Measurements from ENCODE around the gene EMD. TPM values are rescaled to one million over a fixed set of nuclear protein-coding genes. Genes with fewer than 3 reads are reported as not detected.
"Not testable (repeated sequence)": the region's sequence is repeated elsewhere in the genome, so short reads cannot be mapped to it uniquely, and the experiment has no call there.

Gene EMD
- total RNA-seq, 4 donors from 2014 or later, result 41.0 to 58.6 (median 50.6) TPM

DNA sequence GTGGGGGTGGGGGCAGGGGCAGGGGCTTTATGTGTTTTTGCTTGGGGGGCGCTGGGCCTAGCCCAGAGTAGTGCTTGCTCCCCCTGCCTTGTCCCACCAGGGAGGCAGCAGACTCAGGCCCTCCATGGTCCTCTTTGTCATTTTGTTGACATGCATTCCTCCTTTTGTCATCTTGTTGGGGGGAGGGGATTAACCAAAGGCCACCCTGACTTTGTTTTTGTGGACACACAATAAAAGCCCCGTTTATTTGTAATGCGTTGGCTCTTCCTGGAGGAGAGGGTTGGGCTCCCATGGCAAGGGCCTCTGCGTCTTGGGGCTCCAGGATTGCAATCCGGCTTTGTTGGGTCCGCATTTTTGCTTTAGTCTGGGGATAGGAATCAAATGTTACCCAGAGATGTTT, 2.2 kb downstream of the EMD start:
- TF ChIP-seq, protein P1, sequence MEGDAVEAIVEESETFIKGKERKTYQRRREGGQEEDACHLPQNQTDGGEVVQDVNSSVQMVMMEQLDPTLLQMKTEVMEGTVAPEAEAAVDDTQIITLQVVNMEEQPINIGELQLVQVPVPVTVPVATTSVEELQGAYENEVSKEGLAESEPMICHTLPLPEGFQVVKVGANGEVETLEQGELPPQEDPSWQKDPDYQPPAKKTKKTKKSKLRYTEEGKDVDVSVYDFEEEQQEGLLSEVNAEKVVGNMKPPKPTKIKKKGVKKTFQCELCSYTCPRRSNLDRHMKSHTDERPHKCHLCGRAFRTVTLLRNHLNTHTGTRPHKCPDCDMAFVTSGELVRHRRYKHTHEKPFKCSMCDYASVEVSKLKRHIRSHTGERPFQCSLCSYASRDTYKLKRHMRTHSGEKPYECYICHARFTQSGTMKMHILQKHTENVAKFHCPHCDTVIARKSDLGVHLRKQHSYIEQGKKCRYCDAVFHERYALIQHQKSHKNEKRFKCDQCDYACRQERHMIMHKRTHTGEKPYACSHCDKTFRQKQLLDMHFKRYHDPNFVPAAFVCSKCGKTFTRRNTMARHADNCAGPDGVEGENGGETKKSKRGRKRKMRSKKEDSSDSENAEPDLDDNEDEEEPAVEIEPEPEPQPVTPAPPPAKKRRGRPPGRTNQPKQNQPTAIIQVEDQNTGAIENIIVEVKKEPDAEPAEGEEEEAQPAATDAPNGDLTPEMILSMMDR (IDR thresholded peaks at IDR 0.05), result no peak
- TF ChIP-seq EP300 (IDR thresholded peaks at IDR 0.05) (no peak), POLR2AphosphoS5 (IDR thresholded peaks at IDR 0.05) (no peak), POLR2A (IDR thresholded peaks at IDR 0.05) (no peak)
- peaks cover 0 to 56% (median 8%) of the 10 kb centered on the region in 3 donors for H3K4me1 ChIP-seq
- ATAC-seq, result no peak

GRCh38 chrX:154382483-154383069, 3.5 kb downstream of the EMD start:
- H3K27ac ChIP-seq, result peak overlapping the region in 3 of 4 donors; percentile 2 to 99 (median 53)

More for the DNA sequence above, 2.2 kb downstream of the EMD start:
- peak overlapping the region in 3 of 4 donors; percentile 97 to 99 (median 98) for H3K27ac ChIP-seq
- 33 to 43% methylated on average over 1 to 5 of the region's 6 CpGs for WGBS, 2 donors (ENCODE audit: low coverage in 1 of 2)
- peak overlapping the region in 1 of 2 donors; percentile 81 for H3K4me3 ChIP-seq
- peaks cover 0 to 5% of the 10 kb centered on the region in 2 donors for H3K36me3 ChIP-seq
- no peaks in the 10 kb centered on the region for H3K27me3 ChIP-seq
- H3K9me3 ChIP-seq, result no peaks in the 10 kb centered on the region

GRCh38 chrX:154383359-154384283, 4.5 kb downstream of the EMD start:
- ATAC-seq, result no peak
- H3K9me3 ChIP-seq, result no peaks in the 10 kb centered on the region
- H3K4me1 ChIP-seq, result peaks cover 0 to 40% (median 8%) of the 10 kb centered on the region in 3 donors
- peak overlapping the region in 3 of 4 donors; percentile 53 to 99 (median 57) for H3K27ac ChIP-seq
- WGBS, 2 donors (ENCODE audit: low coverage in 1 of 2), result 6 to 62% methylated on average over 2 to 3 of the region's 14 CpGs
- TF ChIP-seq POLR2A (IDR thresholded peaks at IDR 0.05), result no peak
- TF ChIP-seq EP300 (IDR thresholded peaks at IDR 0.05), result no peak
- H3K4me3 ChIP-seq, result no peak overlapping the region
- H3K27me3 ChIP-seq, result no peaks in the 10 kb centered on the region
- H3K36me3 ChIP-seq, result peaks cover 0 to 5% of the 10 kb centered on the region in 2 donors

More at GRCh38 chrX:154382483-154383069, 3.5 kb downstream of the EMD start:
- H3K4me1 ChIP-seq, result peaks cover 0 to 44% (median 8%) of the 10 kb centered on the region in 3 donors
- ATAC-seq, result no peak
- no peaks in the 10 kb centered on the region for H3K9me3 ChIP-seq
- H3K36me3 ChIP-seq, result peaks cover 0 to 5% of the 10 kb centered on the region in 2 donors
- TF ChIP-seq EP300 (IDR thresholded peaks at IDR 0.05) (no peak), POLR2A (IDR thresholded peaks at IDR 0.05) (no peak), POLR2AphosphoS5 (IDR thresholded peaks at IDR 0.05) (no peak)
- TF ChIP-seq, protein P1 (IDR thresholded peaks at IDR 0.05), result no peak
- 20 to 92% methylated on average over 2 to 4 of the region's 11 CpGs for WGBS, 2 donors (ENCODE audit: low coverage in 1 of 2)
- no peaks in the 10 kb centered on the region for H3K27me3 ChIP-seq
- H3K4me3 ChIP-seq, result no peak overlapping the region

DNA sequence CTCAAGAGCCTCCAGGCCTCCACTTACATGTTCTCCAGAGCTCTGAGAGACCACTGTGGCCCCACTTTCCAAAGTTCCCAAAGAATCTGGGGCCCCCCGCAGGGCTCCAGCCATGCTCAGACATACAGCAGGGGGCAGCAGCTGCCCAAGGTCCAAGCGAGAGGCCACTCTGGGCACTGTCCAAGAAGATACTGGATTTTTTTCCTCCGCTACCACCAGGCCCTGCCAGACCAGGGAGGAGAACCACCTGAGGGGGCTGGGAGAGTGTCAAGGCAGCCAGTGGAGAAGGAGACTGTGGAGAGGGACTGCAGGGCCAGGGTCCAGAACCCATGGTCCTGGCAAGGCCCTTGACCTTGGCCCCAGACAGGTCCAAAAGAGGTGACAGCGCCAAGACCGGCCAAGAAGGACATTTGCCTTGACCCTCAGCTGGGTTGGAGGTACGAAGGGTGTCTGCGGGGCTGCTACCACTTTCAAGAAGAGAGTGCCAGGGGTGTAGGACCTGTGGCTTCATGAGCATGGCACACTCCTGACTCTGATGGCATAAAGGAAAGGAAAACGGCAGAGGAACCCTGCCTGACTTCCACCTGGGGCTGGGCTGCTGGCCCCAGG, 5.3 kb downstream of the EMD start:
- TF ChIP-seq EP300 (IDR thresholded peaks at IDR 0.05) (no peak), POLR2A (IDR thresholded peaks at IDR 0.05) (no peak), POLR2AphosphoS5 (IDR thresholded peaks at IDR 0.05) (no peak)
- TF ChIP-seq, protein P1 (IDR thresholded peaks at IDR 0.05), result peak in 3 of 4 experiments; percentile 12 to 60 (median 33)
- Histone ChIP-seq H3K27ac (peak overlapping the region in 3 of 4 donors; percentile 53 to 99 (median 57)), H3K4me3 (no peak overlapping the region), H3K27me3 (no peaks in the 10 kb centered on the region), H3K4me1 (peaks cover 0 to 40% (median 8%) of the 10 kb centered on the region in 3 donors), H3K36me3 (peaks cover 0 to 5% of the 10 kb centered on the region in 2 donors), H3K9me3 (no peaks in the 10 kb centered on the region)
- WGBS, 2 donors (ENCODE audit: low coverage in 1 of 2), result 50% methylated on average over 1 of the region's 8 CpGs; no CpG with 5 or more reads in 1 of the 2 donors
- no peak for ATAC-seq

DNA sequence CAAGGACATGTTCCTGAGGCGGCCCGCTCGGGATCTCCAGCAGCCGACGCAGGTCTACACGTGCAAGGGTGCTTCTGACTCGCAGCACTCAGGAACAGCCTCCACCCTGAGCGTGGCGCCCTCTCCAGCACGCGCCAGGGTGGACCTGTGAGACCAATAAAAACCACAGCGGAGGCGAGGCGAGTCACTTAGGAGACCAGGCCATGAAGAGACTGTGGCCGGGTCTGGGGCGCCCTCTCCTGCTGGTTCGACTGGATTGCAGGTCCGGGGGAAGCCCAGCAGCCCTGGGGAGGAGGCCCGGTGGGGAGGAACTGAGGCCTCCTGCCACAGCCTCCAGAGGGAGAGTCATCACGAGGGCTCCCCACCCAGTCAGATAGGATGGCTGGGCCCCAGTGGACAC, 9.0 kb downstream of the EMD start:
- peak; percentile 26 for ATAC-seq
- not testable (repeated sequence) for H3K36me3 ChIP-seq, H3K27ac ChIP-seq, H3K4me3 ChIP-seq, H3K9me3 ChIP-seq, H3K27me3 ChIP-seq
- H3K4me1 ChIP-seq, result peaks cover 0 to 16% (median 0%) of the 10 kb centered on the region in 3 donors
- WGBS, 2 donors (ENCODE audit: low coverage in 1 of 2), result no CpG with 5 or more reads among the region's 20 CpGs

- H3K27ac ChIP-seq, H3K36me3 ChIP-seq, H3K9me3 ChIP-seq, H3K27me3 ChIP-seq, H3K4me3 ChIP-seq, ATAC-seq: not testable (repeated sequence)
- H3K4me1 ChIP-seq, result peaks cover 0 to 11% (median 0%) of the 10 kb centered on the region in 3 donors
- WGBS, 2 donors (ENCODE audit: low coverage in 1 of 2), result no CpG with 5 or more reads among the region's 16 CpGs
Observed at GRCh38 chrX:154388649-154389048, 9.6 kb downstream of the EMD start.

DNA sequence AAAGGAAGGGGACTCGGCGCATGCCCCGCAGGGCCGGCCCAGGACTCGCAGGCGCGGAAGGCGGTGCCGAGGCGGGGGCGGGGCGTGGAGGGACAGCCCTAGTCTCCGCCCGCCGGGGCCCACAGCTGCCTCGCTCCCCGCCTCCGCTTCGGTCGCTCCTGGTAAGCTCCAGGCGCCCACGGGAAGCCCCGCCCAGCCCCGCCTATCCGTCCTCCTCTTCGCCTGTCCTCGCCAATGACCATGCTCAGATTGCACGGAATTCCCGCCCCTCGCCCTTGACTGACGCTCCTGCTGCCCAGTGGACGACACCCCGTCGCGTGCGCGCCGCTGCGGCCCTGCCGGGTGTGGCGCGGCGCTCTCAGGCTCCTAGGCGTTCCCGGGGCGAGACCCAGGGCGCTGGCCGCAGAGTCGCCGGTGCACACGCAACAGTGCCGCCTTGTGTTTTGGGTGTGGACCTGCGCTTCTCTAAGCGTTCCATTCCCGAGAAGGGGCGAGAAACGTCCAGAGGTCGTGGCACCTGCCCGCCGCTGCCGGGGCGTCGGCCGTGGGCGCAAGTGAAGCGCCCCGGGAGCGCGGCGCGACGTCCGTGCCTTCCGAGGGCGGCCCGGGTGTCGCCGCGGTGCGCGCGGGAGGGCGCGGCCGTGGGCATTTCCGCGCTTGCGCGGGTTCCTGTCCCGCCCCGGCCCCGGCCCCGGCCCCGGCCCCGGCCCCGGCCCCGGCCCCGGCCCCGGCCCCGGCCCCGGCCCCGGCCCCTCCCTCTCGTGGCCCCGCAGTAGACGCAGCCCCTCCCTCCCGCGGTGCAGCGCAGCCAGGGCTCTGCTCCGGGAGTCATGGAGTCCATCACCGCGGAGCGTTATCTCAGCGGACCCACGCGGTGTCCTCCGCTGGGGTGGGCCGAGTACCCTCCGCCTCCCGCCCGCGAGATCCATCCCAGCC, 11.0 kb downstream of the EMD start:
- H3K4me1 ChIP-seq, H3K36me3 ChIP-seq, H3K9me3 ChIP-seq, H3K27me3 ChIP-seq: not testable (repeated sequence)
- WGBS, 2 donors (ENCODE audit: low coverage in 1 of 2), result no CpG with 5 or more reads among the region's 121 CpGs
- peak; percentile 88 for ATAC-seq
- Histone ChIP-seq H3K27ac (peak overlapping the region in 3 of 4 donors; percentile 74 to 83 (median 78)), H3K4me3 (peak overlapping the region in 1 of 2 donors; percentile 44)

- H3K9me3 ChIP-seq, ATAC-seq, H3K27me3 ChIP-seq, H3K4me3 ChIP-seq: not testable (repeated sequence)
- Histone ChIP-seq H3K36me3 (peaks cover 0 to 24% of the 10 kb centered on the region in 2 donors), H3K4me1 (peaks cover 0 to 37% (median 4%) of the 10 kb centered on the region in 3 donors), H3K27ac (peak overlapping the region in 3 of 4 donors; percentile 92 to 100 (median 96))
- 80 to 100% methylated on average over 1 to 3 of the region's 17 CpGs for WGBS, 2 donors (ENCODE audit: low coverage in 1 of 2)
Observed at GRCh38 chrX:154396363-154396762, 17.3 kb downstream of the EMD start.
